H1 (cell line): ENCODE data around the gene SENP3. TPM values are rescaled to one million over a fixed set of nuclear protein-coding genes. Genes with fewer than 3 reads are reported as not detected.

Experiments used
- CTCF ChIA-PET: fragments of 300-600 bp; sonication (Branson Sonifier 250); formaldehyde crosslinking; loops from one replicate; lab custom pipeline; 2021; ENCODE audit not compliant: partially characterized antibody; lab: Charles Lee
- POLR2A ChIA-PET: fragments of 300-600 bp; sonication (Branson Sonifier 250); formaldehyde crosslinking; loops from one replicate; lab custom pipeline; 2021; ENCODE audit warnings: inconsistent platforms; ENCODE audit not compliant: partially characterized antibody; lab: Charles Lee
- DNase-seq, 2 experiments: peaks; one replicate each; pipeline versions ENCODE4 v3.0.0 to v3.0.0-alpha.2; 2010 to 2022; ENCODE audit warnings: low spot score in 2 of 2, low read depth in 1 of 2, mixed read lengths in 1 of 2
- FAIRE-seq: peaks from 2 replicates; lab custom pipeline; 2011; peaks lifted over from hg19 to GRCh38; lab: Jason Lieb, UNC
- H2AFZ ChIP-seq: 2 replicates; pipeline ENCODE4 v1.8.1; 2012; ENCODE audit warnings: low read length, inconsistent platforms
- H2AK5ac ChIP-seq: 2 replicates; pipeline ENCODE4 v1.6.1; 2013; ENCODE audit warnings: low read depth, low read length
- H2BK120ac ChIP-seq: replicated peaks from 2 replicates; pipeline ENCODE3; 2013; ENCODE audit warnings: low read depth, low read length, inconsistent platforms
- H2BK12ac ChIP-seq: 2 replicates; pipeline ENCODE4 v1.6.1; 2013; ENCODE audit warnings: low read depth, low read length
- H2BK15ac ChIP-seq: 2 replicates; pipeline ENCODE4 v1.6.1; 2013; ENCODE audit warnings: low read length
- H2BK20ac ChIP-seq: 2 replicates; pipeline ENCODE4 v1.6.1; 2013; ENCODE audit warnings: low read length
- H2BK5ac ChIP-seq: 2 replicates; pipeline ENCODE4 v1.6.1; 2013; ENCODE audit warnings: low read depth, low read length
- H3K14ac ChIP-seq: 2 replicates; pipeline ENCODE4 v1.6.1; 2013; ENCODE audit warnings: inconsistent platforms; ENCODE audit not compliant: insufficient read length
- H3K18ac ChIP-seq: 2 replicates; pipeline ENCODE4 v1.6.1; 2013; ENCODE audit warnings: low read length; ENCODE audit errors: extremely low read depth
- H3K23ac ChIP-seq: 2 replicates; pipeline ENCODE4 v1.6.1; 2013; ENCODE audit warnings: inconsistent platforms; ENCODE audit not compliant: insufficient read length
- H3K23me2 ChIP-seq: 2 replicates; pipeline ENCODE4 v1.6.1; 2013; ENCODE audit warnings: low read depth, low read length
- H3K27ac ChIP-seq: 2 replicates; pipeline ENCODE4 v1.6.1; 2011; ENCODE audit warnings: low read depth, low read length, inconsistent platforms
- H3K27me3 ChIP-seq, 4 experiments: replicated peaks in 1 of 4; 1 replicate in 1 of 4; 2 replicates in 3 of 4; pipeline versions ENCODE4 v1.6.1 to v1.8.1; 2011 to 2013; ENCODE audit warnings: low read length in 3 of 4, mild to moderate bottlenecking in 3 of 4, inconsistent platforms in 2 of 4, mixed read lengths in 2 of 4, moderate library complexity in 1 of 4; ENCODE audit not compliant: control insufficient read depth in 3 of 4, insufficient read depth in 3 of 4; ENCODE audit errors: extremely low read depth in 1 of 4
- H3K36me3 ChIP-seq, 4 experiments: 2 replicates each; pipeline versions ENCODE4 v1.6.1 to v1.8.1; 2011 to 2013; ENCODE audit warnings: mild to moderate bottlenecking in 4 of 4, low read length in 3 of 4, moderate library complexity in 2 of 4, control low read depth in 1 of 4, inconsistent platforms in 1 of 4; ENCODE audit not compliant: insufficient read depth in 4 of 4, control insufficient read depth in 2 of 4
- H3K4ac ChIP-seq: replicated peaks from 2 replicates; pipeline ENCODE3; 2013; ENCODE audit warnings: low read length, low read depth, mixed read lengths, inconsistent platforms; ENCODE audit not compliant: insufficient read length
- H3K4me1 ChIP-seq, 4 experiments: replicated peaks in 1 of 4; 1 replicate in 1 of 4; 2 replicates in 3 of 4; pipeline versions ENCODE4 v1.6.1 to v1.8.1; 2011 to 2013; ENCODE audit warnings: low read length in 3 of 4, inconsistent platforms in 2 of 4, mixed read lengths in 1 of 4; ENCODE audit not compliant: insufficient read depth in 4 of 4, control insufficient read depth in 3 of 4
- H3K4me2 ChIP-seq, 2 experiments: 2 replicates each; pipeline versions ENCODE4 v1.6.1 to v1.8.1; 2011 to 2013; ENCODE audit warnings: low read depth in 2 of 2, low read length in 2 of 2, control low read depth in 1 of 2, inconsistent platforms in 1 of 2, mild to moderate bottlenecking in 1 of 2; ENCODE audit not compliant: insufficient read depth in 1 of 2
- H3K4me3 ChIP-seq, 4 experiments: fragments of 200-600, 300-600 bp in 1 of 4; sonication (generic), shearing (Covaris generic), sonication (Bioruptor Twin) in 1 of 4; 2 replicates each; pipeline versions ENCODE4 v1.5.1 to v1.8.1; 2011 to 2016; ENCODE audit warnings: low read length in 4 of 4, low read depth in 3 of 4, control low read depth in 2 of 4, inconsistent platforms in 2 of 4, mild to moderate bottlenecking in 2 of 4, mixed read lengths in 1 of 4, moderate library complexity in 1 of 4; ENCODE audit not compliant: insufficient read depth in 2 of 4; ENCODE audit errors: extremely low read depth in 1 of 4
- H3K56ac ChIP-seq: replicated peaks from 2 replicates; pipeline ENCODE3; 2013; ENCODE audit warnings: low read depth, mild to moderate bottlenecking, mixed read lengths, low read length, inconsistent platforms; ENCODE audit not compliant: insufficient read length
- H3K79me1 ChIP-seq: 2 replicates; pipeline ENCODE4 v1.6.1; 2013; ENCODE audit warnings: low read depth, low read length, control low read depth
- H3K79me2 ChIP-seq, 2 experiments: 2 replicates each; pipeline versions ENCODE4 v1.6.1 to v1.8.1; 2012 to 2013; ENCODE audit warnings: low read length in 2 of 2, mild to moderate bottlenecking in 2 of 2, inconsistent platforms in 1 of 2; ENCODE audit not compliant: insufficient read depth in 2 of 2, control insufficient read depth in 1 of 2
- H3K9ac ChIP-seq, 4 experiments: replicated peaks in 1 of 4; 1 replicate in 1 of 4; 2 replicates in 3 of 4; pipeline versions ENCODE4 v1.6.1 to v1.8.1; 2011 to 2013; ENCODE audit warnings: low read depth in 3 of 4, low read length in 3 of 4, control low read depth in 2 of 4, mild to moderate bottlenecking in 2 of 4, moderate library complexity in 2 of 4, inconsistent platforms in 1 of 4; ENCODE audit errors: extremely low read depth in 1 of 4
- H3K9me3 ChIP-seq, 2 experiments: 2 replicates each; pipeline versions ENCODE4 v1.6.1 to v1.8.1; 2012 to 2013; ENCODE audit warnings: mild to moderate bottlenecking in 2 of 2, moderate library complexity in 2 of 2, control low read depth in 1 of 2, inconsistent platforms in 1 of 2, low read depth in 1 of 2, low read length in 1 of 2, mixed read lengths in 1 of 2; ENCODE audit not compliant: insufficient read depth in 2 of 2
- H4K20me1 ChIP-seq, 2 experiments: replicated peaks in 1 of 2; 2 replicates each; pipeline versions ENCODE3 to v1.8.1; 2011 to 2013; ENCODE audit warnings: inconsistent platforms in 2 of 2, low read length in 2 of 2, mild to moderate bottlenecking in 1 of 2; ENCODE audit not compliant: insufficient read depth in 2 of 2, control insufficient read depth in 1 of 2
- H4K5ac ChIP-seq: 2 replicates; pipeline ENCODE4 v1.6.1; 2013; ENCODE audit warnings: low read length, low read depth, mixed read lengths, inconsistent platforms; ENCODE audit not compliant: insufficient read length
- H4K8ac ChIP-seq: 2 replicates; pipeline ENCODE4 v1.8.0; 2013; ENCODE audit warnings: mild to moderate bottlenecking, moderate library complexity, low read length, inconsistent platforms; ENCODE audit not compliant: insufficient read depth; ENCODE audit errors: extremely low read depth
- H4K91ac ChIP-seq: replicated peaks from 2 replicates; pipeline ENCODE3; 2013; ENCODE audit warnings: low read length, mixed read lengths, inconsistent platforms; ENCODE audit not compliant: insufficient read length
- POLR2A ChIP-seq, 2 experiments: IDR thresholded peaks; 1 replicate in 1 of 2; 2 replicates in 1 of 2; pipeline ENCODE4 v1.6.1; 2011; ENCODE audit warnings: low read depth in 2 of 2, low read length in 2 of 2, mild to moderate bottlenecking in 2 of 2; ENCODE audit errors: control extremely low read depth in 1 of 2
- POU5F1 ChIP-seq: IDR thresholded peaks from 2 replicates; pipeline ENCODE4 v1.6.1; 2011; ENCODE audit warnings: low read depth, mild to moderate bottlenecking, low read length, moderate library complexity
- RBBP5 ChIP-seq: IDR thresholded peaks from 2 replicates; pipeline ENCODE4 v1.7.1; 2012; ENCODE audit warnings: low read depth, mild to moderate bottlenecking, inconsistent platforms, low read length, moderate library complexity, borderline replicate concordance
- SAP30 ChIP-seq: fragments of 300-600 bp; sonication (generic); IDR thresholded peaks from 2 replicates; pipeline ENCODE4 v1.7.1; 2012; ENCODE audit warnings: low read length, moderate library complexity, mild to moderate bottlenecking, inconsistent platforms; ENCODE audit not compliant: insufficient read depth, insufficient replicate concordance
- WGBS, 2 experiments: shearing (Covaris generic) in 1 of 2; methylation state at CpG; one replicate each; pipeline versions ENCODE4 v1.1.6 to v1.1.7; 2013 to 2015; ENCODE audit warnings: low lambda C conversion rate in 2 of 2, mixed read lengths in 2 of 2, inconsistent platforms in 1 of 2, low coverage in 1 of 2, missing lambda C conversion rate in 1 of 2; ENCODE audit not compliant: insufficient replicate concordance in 2 of 2, insufficient coverage in 1 of 2, insufficient read length in 1 of 2; ENCODE audit errors: extremely low coverage in 1 of 2, missing lambda C conversion rate in 1 of 2; 5-methylcytosine and 5-hydroxymethylcytosine counted together
- polyA plus RNA-seq, 7 experiments: library from polyadenylated mRNA; depleted of rRNA in 3 of 7; stranded (reverse) in 5 of 7; unstranded in 2 of 7; fragments of >200 nt in 5 of 7; fragments of 200-250 nt in 2 of 7; gene quantifications; 1 replicate in 5 of 7; 2 replicates in 1 of 7; 4 replicates in 1 of 7; pipeline versions ENCODE4 v1.2.1 to v1.2.3, GENCODE V29; 2011 to 2013; ENCODE audit warnings: missing spikeins in 2 of 7, mixed read lengths in 2 of 7
- total RNA-seq: library from RNA; stranded (reverse); fragmentation: NEBNext Ultra II Directional; extraction: Animal tissue kit (Norgen Biotek cat#: 25700); gene quantifications from 2 replicates; pipeline ENCODE4 v1.2.1, GENCODE V29; 2021

Gene SENP3
- total and polyA plus RNA-seq, 2 of the 8 experiments (the other 6 are each of a cell fraction or from before 2014, with no cell fraction given), result 86.2 to 129 TPM

DNA sequence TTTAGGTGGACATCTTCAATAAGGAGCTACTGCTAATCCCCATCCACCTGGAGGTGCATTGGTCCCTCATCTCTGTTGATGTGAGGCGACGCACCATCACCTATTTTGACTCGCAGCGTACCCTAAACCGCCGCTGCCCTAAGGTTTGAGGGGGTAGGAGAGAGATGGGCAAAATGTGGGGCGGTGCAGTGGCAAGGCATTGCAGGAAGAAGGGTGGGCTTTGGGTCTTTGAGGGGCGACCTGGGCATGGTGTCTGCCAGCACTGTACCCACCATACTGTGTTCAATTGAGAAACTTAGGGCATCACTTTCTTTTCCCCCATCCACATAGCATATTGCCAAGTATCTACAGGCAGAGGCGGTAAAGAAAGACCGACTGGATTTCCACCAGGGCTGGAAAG is 8.6 kb downstream of the SENP3 start:
- Histone ChIP-seq H2AK5ac (no peak overlapping the region), H3K23ac (no peak overlapping the region), H3K23me2 (peaks cover 4% of the 10 kb centered on the region), H3K14ac (no peak overlapping the region), H3K79me2 (peaks cover 20 to 28% of the 10 kb centered on the region in 2 experiments), H3K18ac (no peak overlapping the region), H2BK20ac (no peak overlapping the region), H3K4me2 (no peak overlapping the region), H2BK15ac (no peak overlapping the region), H4K91ac (no peak overlapping the region), H4K8ac (no peak overlapping the region), H2AFZ (no peak overlapping the region), H3K27me3 (no peaks in the 10 kb centered on the region), H3K9me3 (no peaks in the 10 kb centered on the region), H4K5ac (no peak overlapping the region), H4K20me1 (peaks cover 14 to 20% of the 10 kb centered on the region in 2 experiments), H2BK120ac (no peak overlapping the region), H3K4me1 (peaks cover 4 to 8% (median 6%) of the 10 kb centered on the region in 4 experiments), H3K36me3 (peaks cover 29 to 67% (median 51%) of the 10 kb centered on the region in 4 experiments), H3K79me1 (peaks cover 6% of the 10 kb centered on the region), H3K27ac (no peak overlapping the region), H3K9ac (no peak overlapping the region), H3K56ac (no peak overlapping the region)
- no peak for DNase-seq
- CTCF ChIA-PET, result interaction anchor here (0.6 to 4.5 kb wide), 8 partner anchors 8 to 103 kb away, joined by 3 to 33 read pairs (median 4); partner anchors contain the start of gene SENP3
- POLR2A ChIA-PET, result interaction anchor here (0.7 to 37.5 kb wide), 10 partner anchors 7 to 336 kb away, joined by 3 to 1144 read pairs (median 5); partner anchors contain the start of genes CD68, DVL2, MPDU1 and POLR2A
- 94% methylated on average over 10 of the region's 10 CpGs; no CpG with 5 or more reads in 1 of the 2 experiments for WGBS, 2 experiments
- TF ChIP-seq POU5F1, result no peak
- TF ChIP-seq POLR2A (IDR thresholded peaks at IDR 0.05; ENCODE audit: control extremely low read depth in 1 of 2, low read depth in 2 of 2, low read length in 2 of 2), result 0 out of 3 replicates have a peak, but pooled peaks of 1 of the 2 experiments have one; percentile 4
- TF ChIP-seq RBBP5, result no peak
- TF ChIP-seq SAP30, result no peak
- TF ChIP-seq, all 59 proteins: peak for 1
- FAIRE-seq, result no peak
- H3K4ac ChIP-seq, result no peak overlapping the region
- no peak overlapping the region for H3K4me3 ChIP-seq
- H2BK12ac ChIP-seq, result no peak overlapping the region
- H2BK5ac ChIP-seq, result no peak overlapping the region
